Measurements from ENCODE around the gene FOXI1.
"Not testable (repeated sequence)": the region's sequence is repeated elsewhere in the genome, so short reads cannot be mapped to it uniquely, and the experiment has no call there.

GRCh38 chr5:170094329-170094728 lies 11.4 kb upstream of the FOXI1 start:
- not testable (repeated sequence) for TF ChIP-seq CTCF, POLR2A (IDR thresholded peaks at IDR 0.05)
